Sigmoid colon (tissue), 7 donors: ENCODE results near the gene LRATD1. TPM values are rescaled to one million over a fixed set of nuclear protein-coding genes. Genes with fewer than 3 reads are reported as not detected.

ENCODE experiments used
- DNase-seq: peaks from one replicate; pipeline ENCODE4 v3.0.0-alpha.2; 2019
- H3K27ac ChIP-seq, 4 donors: fragments of 200-600 bp; sonication (generic); one replicate each; pipeline ENCODE4 v1.5.1; 2016 to 2019; ENCODE audit warnings: mild to moderate bottlenecking in 1 of 4
- H3K27me3 ChIP-seq, 3 donors: fragments of 200-600 bp; sonication (generic); one replicate each; pipeline ENCODE4 v1.5.1; 2019; ENCODE audit warnings: mild to moderate bottlenecking in 1 of 3
- H3K36me3 ChIP-seq, 4 donors: fragments of 200-600 bp; sonication (generic); one replicate each; pipeline ENCODE4 v1.5.1; 2016 to 2019
- H3K4me1 ChIP-seq, 4 donors: fragments of 200-600 bp; sonication (generic); one replicate each; pipeline ENCODE4 v1.5.1; 2017 to 2019
- H3K4me3 ChIP-seq, 4 donors: fragments of 200-600 bp; sonication (generic); one replicate each; pipeline ENCODE4 v1.5.1; 2017 to 2019; ENCODE audit warnings: mild to moderate bottlenecking in 2 of 4, moderate library complexity in 1 of 4
- H3K9me3 ChIP-seq, 4 donors: fragments of 200-600 bp in 3 of 4; sonication (generic) in 3 of 4; one replicate each; pipeline versions ENCODE4 v1.5.1 to v1.6.1; 2013 to 2019
- CTCF ChIP-seq, 4 experiments: fragments of 450-650 bp in 3 of 4; fragments of 200-600 bp in 1 of 4; IDR thresholded peaks; one replicate each; pipeline ENCODE4 v1.5.1; 2016 to 2019; ENCODE audit warnings: antibody characterized with exemption in 4 of 4, mild to moderate bottlenecking in 3 of 4, moderate library complexity in 2 of 4
- EP300 ChIP-seq, 4 donors: sonication (generic); formaldehyde crosslinking; IDR thresholded peaks; one replicate each; pipeline ENCODE4 v1.6.1; 2017; ENCODE audit warnings: antibody characterized with exemption in 4 of 4
- POLR2A ChIP-seq, 2 donors: fragments of 450-650 bp; IDR thresholded peaks; one replicate each; pipeline ENCODE4 v1.6.1; 2016; ENCODE audit warnings: antibody characterized with exemption in 2 of 2, mild to moderate bottlenecking in 2 of 2, moderate library complexity in 2 of 2
- POLR2AphosphoS5 ChIP-seq, 4 donors: sonication (generic); formaldehyde crosslinking; IDR thresholded peaks; one replicate each; pipeline ENCODE4 v1.6.1; 2017; ENCODE audit warnings: antibody characterized with exemption in 4 of 4
- WGBS, 2 donors: extraction: QIAGEN DNeasy Blood & Tissue Kit; methylation state at CpG; one replicate each; pipeline ENCODE4 v1.1.7; 2013; 5-methylcytosine and 5-hydroxymethylcytosine counted together
- intact Hi-C: fragments of 100-400 bp; cut with DNase I; formaldehyde crosslinking; loops from one replicate; pipeline ENCODE4 v1.15.1; 2023
- polyA plus RNA-seq, 3 donors: library from polyadenylated mRNA; stranded (reverse); fragments of 200-250 nt; gene quantifications; one replicate each; pipeline ENCODE4 v1.2.3, GENCODE V29; 2013
- total RNA-seq, 4 donors: library from RNA; depleted of rRNA; stranded (reverse); fragments of >200 nt; gene quantifications; one replicate each; pipeline ENCODE4 v1.1.0, GENCODE V29; 2016
- donor health status: healthy with polysubstance abuse.
- donor health status: Bipolar disorder and iron deficiency.
- donor health status: healthy.

Gene LRATD1
- total and polyA plus RNA-seq, 7 donors, result 2.7 to 40.6 (median 5.7) TPM

GRCh38 chr2:14634489-14635390, 2.2 kb downstream of the LRATD1 start:
- 1 to 2% methylated on average over 81 of the region's 81 CpGs for WGBS, 2 donors
- peaks cover 0 to 11% (median 0%) of the 10 kb centered on the region in 3 donors for H3K27me3 ChIP-seq
- peaks cover 0 to 36% (median 33%) of the 10 kb centered on the region in 4 donors for H3K4me1 ChIP-seq
- TF ChIP-seq EP300 (IDR thresholded peaks at IDR 0.05) (no peak), POLR2A (IDR thresholded peaks at IDR 0.05) (no peak), POLR2AphosphoS5 (IDR thresholded peaks at IDR 0.05) (peak in 3 of 4 donors; percentile 52 to 62 (median 59)), CTCF (IDR thresholded peaks at IDR 0.05) (peak; percentile 23 to 73 (median 65))
- H3K9me3 ChIP-seq, result no peaks in the 10 kb centered on the region
- no peaks in the 10 kb centered on the region for H3K36me3 ChIP-seq
- DNase-seq, result peak; percentile 89
- peak overlapping the region; percentile 43 to 64 (median 56) for H3K4me3 ChIP-seq
- H3K27ac ChIP-seq, result peak overlapping the region; percentile 79 to 91 (median 90)
- intact Hi-C loops, result loop anchor here (2.0 to 10.0 kb wide), 3 partner anchors 408 to 940 kb away; no protein-coding TSS in a partner anchor

- Histone ChIP-seq H3K4me3 (peak overlapping the region; percentile 43 to 64 (median 56)), H3K27me3 (peaks cover 0 to 11% (median 0%) of the 10 kb centered on the region in 3 donors), H3K4me1 (peaks cover 0 to 36% (median 33%) of the 10 kb centered on the region in 4 donors), H3K27ac (peak overlapping the region; percentile 79 to 91 (median 90)), H3K9me3 (no peaks in the 10 kb centered on the region), H3K36me3 (no peaks in the 10 kb centered on the region)
- TF ChIP-seq POLR2AphosphoS5 (IDR thresholded peaks at IDR 0.05) (peak in 3 of 4 donors; percentile 21 to 38 (median 23)), EP300 (IDR thresholded peaks at IDR 0.05) (no peak)
- intact Hi-C loops, result loop anchor here (2.0 to 10.0 kb wide), 2 partner anchors 407 to 939 kb away; no protein-coding TSS in a partner anchor
- DNase-seq, result peak; percentile 89
- WGBS, 2 donors, result 1 to 3% methylated on average over 24 of the region's 24 CpGs
Observed at GRCh38 chr2:14635391-14635871, 2.9 kb downstream of the LRATD1 start.

- intact Hi-C loops, result loop anchor here (10.0 kb wide), 1 partner anchor 936 kb away; no protein-coding TSS in a partner anchor
- no peak for DNase-seq
- TF ChIP-seq EP300 (IDR thresholded peaks at IDR 0.05) (no peak), CTCF (IDR thresholded peaks at IDR 0.05) (no peak), POLR2AphosphoS5 (IDR thresholded peaks at IDR 0.05) (no peak), POLR2A (IDR thresholded peaks at IDR 0.05) (no peak)
- H3K9me3 ChIP-seq, result no peaks in the 10 kb centered on the region
- H3K27me3 ChIP-seq, result no peaks in the 10 kb centered on the region
- H3K4me3 ChIP-seq, result no peak overlapping the region
- H3K27ac ChIP-seq, result no peak overlapping the region
- no peaks in the 10 kb centered on the region for H3K36me3 ChIP-seq
- H3K4me1 ChIP-seq, result peaks cover 0 to 31% (median 17%) of the 10 kb centered on the region in 4 donors
- 76 to 86% methylated on average over 2 of the region's 2 CpGs for WGBS, 2 donors
Observed at GRCh38 chr2:14638488-14638887, 6.0 kb downstream of the LRATD1 start.

GRCh38 chr2:14641116-14641515, 8.6 kb downstream of the LRATD1 start:
- no peaks in the 10 kb centered on the region for H3K36me3 ChIP-seq
- H3K27me3 ChIP-seq, result no peaks in the 10 kb centered on the region
- TF ChIP-seq POLR2A (IDR thresholded peaks at IDR 0.05) (no peak), CTCF (IDR thresholded peaks at IDR 0.05) (no peak), POLR2AphosphoS5 (IDR thresholded peaks at IDR 0.05) (no peak), EP300 (IDR thresholded peaks at IDR 0.05) (no peak)
- WGBS, 2 donors, result 79 to 84% methylated on average over 4 of the region's 4 CpGs
- intact Hi-C loops, result no loop called here
- DNase-seq, result no peak
- peaks cover 0 to 11% (median under 1%) of the 10 kb centered on the region in 4 donors for H3K4me1 ChIP-seq
- no peak overlapping the region for H3K27ac ChIP-seq
- no peak overlapping the region for H3K4me3 ChIP-seq
- H3K9me3 ChIP-seq, result no peaks in the 10 kb centered on the region

- Histone ChIP-seq H3K36me3 (no peaks in the 10 kb centered on the region), H3K27ac (no peak overlapping the region), H3K4me1 (peaks cover 0 to 10% (median 0%) of the 10 kb centered on the region in 4 donors), H3K9me3 (no peaks in the 10 kb centered on the region), H3K27me3 (no peaks in the 10 kb centered on the region), H3K4me3 (no peak overlapping the region)
- 81 to 84% methylated on average over 4 of the region's 4 CpGs for WGBS, 2 donors
- TF ChIP-seq POLR2A (IDR thresholded peaks at IDR 0.05) (no peak), CTCF (IDR thresholded peaks at IDR 0.05) (no peak), POLR2AphosphoS5 (IDR thresholded peaks at IDR 0.05) (no peak), EP300 (IDR thresholded peaks at IDR 0.05) (no peak)
- intact Hi-C loops, result no loop called here
- no peak for DNase-seq
Observed at GRCh38 chr2:14642499-14642898, 10.0 kb downstream of the LRATD1 start.
